IMR-90 (cell line): Measurements from ENCODE around the gene EHMT1.

Experiments used
- CEBPB ChIP-seq: IDR thresholded peaks from 2 replicates; pipeline ENCODE4 v1.6.1; 2012; ENCODE audit warnings: low read depth, low read length, improper control_type of control experiment
- MAZ ChIP-seq: IDR thresholded peaks from 2 replicates; pipeline ENCODE4 v1.6.1; 2012; ENCODE audit warnings: low read depth, mild to moderate bottlenecking, low read length, improper control_type of control experiment, moderate library complexity, borderline replicate concordance
- MXI1 ChIP-seq: IDR thresholded peaks from 2 replicates; pipeline ENCODE4 v1.6.1; 2012; ENCODE audit warnings: low read depth, mild to moderate bottlenecking, low read length, moderate library complexity, borderline replicate concordance
- POLR2A ChIP-seq: IDR thresholded peaks from 2 replicates; pipeline ENCODE4 v1.6.1; 2012; ENCODE audit warnings: mild to moderate bottlenecking, low read depth, low read length
- TF ChIP-seq, protein P1 (sequence below): conservative IDR thresholded peaks from 2 replicates; pipeline ENCODE4 v1.5.1; 2012; ENCODE audit warnings: mild to moderate bottlenecking, low read depth, low read length, improper control_type of control experiment

DNA sequence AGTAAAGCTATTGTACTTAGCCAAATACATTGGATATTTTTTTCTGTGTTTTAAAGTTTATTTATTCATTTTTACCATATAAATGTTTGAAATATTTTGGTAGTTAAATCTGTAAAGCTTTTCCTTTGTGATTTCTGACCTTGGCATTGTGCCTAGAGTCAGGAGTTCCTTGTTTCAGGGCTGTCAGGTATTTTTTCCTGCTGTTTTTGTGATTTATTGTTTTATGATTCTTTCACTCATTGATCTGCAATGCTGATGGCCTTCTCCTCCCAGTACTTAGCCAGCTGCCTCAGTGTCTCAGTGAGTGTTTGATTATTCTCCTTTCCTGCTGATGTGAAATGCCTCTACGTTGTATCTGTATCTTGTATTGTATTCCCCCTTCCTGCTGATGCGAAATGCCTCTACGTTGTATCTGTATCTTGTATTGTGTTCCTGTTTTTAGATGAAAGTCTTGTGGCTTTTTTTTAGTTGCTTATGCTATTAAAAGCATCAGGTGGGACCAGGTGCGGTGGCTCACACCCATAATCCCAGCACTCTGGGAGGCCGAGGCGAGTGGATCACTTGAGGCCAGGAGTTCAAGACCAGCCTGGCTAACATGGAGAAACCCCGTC lies 61.0 kb downstream of the EHMT1 start:
- TF ChIP-seq, protein P1, sequence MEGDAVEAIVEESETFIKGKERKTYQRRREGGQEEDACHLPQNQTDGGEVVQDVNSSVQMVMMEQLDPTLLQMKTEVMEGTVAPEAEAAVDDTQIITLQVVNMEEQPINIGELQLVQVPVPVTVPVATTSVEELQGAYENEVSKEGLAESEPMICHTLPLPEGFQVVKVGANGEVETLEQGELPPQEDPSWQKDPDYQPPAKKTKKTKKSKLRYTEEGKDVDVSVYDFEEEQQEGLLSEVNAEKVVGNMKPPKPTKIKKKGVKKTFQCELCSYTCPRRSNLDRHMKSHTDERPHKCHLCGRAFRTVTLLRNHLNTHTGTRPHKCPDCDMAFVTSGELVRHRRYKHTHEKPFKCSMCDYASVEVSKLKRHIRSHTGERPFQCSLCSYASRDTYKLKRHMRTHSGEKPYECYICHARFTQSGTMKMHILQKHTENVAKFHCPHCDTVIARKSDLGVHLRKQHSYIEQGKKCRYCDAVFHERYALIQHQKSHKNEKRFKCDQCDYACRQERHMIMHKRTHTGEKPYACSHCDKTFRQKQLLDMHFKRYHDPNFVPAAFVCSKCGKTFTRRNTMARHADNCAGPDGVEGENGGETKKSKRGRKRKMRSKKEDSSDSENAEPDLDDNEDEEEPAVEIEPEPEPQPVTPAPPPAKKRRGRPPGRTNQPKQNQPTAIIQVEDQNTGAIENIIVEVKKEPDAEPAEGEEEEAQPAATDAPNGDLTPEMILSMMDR = no peak
- TF ChIP-seq MAZ (no peak), MXI1 (no peak), CEBPB (no peak), POLR2A (no peak)
